ENCODE measurements around the gene PRKN.

DNA sequence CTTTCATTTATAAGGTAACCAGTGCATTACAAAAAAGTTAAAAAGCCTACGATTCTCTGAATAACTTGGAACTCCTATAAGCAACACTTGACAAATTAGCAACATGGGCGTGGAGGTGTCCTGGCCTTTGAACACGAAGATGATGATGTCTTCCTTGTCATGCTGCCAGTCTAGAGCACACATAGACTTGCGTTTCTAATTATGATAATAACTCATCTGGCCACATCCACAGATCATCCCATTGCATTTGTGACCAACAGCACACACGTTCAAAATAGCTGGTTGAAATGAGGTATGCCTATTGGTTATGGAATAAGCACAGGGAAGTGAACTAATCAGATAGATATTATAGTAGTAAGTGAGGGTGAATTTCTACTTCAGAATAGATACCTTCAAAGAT is 608.9 kb downstream of the PRKN start:
- TF ChIP-seq, protein P1, sequence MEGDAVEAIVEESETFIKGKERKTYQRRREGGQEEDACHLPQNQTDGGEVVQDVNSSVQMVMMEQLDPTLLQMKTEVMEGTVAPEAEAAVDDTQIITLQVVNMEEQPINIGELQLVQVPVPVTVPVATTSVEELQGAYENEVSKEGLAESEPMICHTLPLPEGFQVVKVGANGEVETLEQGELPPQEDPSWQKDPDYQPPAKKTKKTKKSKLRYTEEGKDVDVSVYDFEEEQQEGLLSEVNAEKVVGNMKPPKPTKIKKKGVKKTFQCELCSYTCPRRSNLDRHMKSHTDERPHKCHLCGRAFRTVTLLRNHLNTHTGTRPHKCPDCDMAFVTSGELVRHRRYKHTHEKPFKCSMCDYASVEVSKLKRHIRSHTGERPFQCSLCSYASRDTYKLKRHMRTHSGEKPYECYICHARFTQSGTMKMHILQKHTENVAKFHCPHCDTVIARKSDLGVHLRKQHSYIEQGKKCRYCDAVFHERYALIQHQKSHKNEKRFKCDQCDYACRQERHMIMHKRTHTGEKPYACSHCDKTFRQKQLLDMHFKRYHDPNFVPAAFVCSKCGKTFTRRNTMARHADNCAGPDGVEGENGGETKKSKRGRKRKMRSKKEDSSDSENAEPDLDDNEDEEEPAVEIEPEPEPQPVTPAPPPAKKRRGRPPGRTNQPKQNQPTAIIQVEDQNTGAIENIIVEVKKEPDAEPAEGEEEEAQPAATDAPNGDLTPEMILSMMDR (IDR thresholded peaks at IDR 0.05; ENCODE audit: low read length): no peak
- TF ChIP-seq EZH2 (IDR thresholded peaks at IDR 0.05; ENCODE audit: borderline replicate concordance, low read length): no peak

Measured in OCI-LY1 (cell line).